Measurements from ENCODE around the gene ZNF611. TPM values are rescaled to one million over a fixed set of nuclear protein-coding genes. Genes with fewer than 3 reads are reported as not detected.

Gene ZNF611
- total and polyA plus RNA-seq, 9 of the 15 experiments (the other 6 are each of a cell fraction or from before 2014, with no cell fraction given) = 3.7 to 29.6 (median 12.8) TPM

DNA sequence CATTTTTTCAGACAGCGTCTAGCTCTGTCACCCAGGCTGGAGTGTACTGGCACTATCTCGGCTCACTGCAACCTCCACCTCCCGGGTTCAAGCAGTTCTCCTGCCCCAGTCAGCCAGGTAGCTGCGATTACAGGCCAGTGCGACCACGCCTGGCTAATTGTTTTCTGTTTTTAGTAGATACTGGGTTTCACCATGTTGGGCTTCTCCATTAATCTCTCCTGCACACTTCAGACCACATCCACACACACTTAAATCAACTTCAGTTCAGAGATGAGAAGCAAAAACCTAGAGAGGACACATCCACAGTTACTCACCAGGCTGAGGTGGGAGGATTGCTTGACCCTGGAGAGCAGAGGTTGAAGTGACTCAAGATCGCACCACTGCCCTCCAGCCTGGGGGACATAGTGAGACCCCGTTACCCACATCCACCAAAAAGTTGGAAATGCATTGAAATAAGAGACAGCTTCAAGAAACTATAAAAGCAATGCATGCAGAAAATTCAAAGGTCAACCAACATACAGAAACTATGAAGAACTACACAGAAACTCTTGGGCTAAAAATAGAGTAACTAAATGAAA is 42.3 kb downstream of the ZNF611 start (continued):
- TF ChIP-seq ESRRA (IDR thresholded peaks at IDR 0.05; ENCODE audit: borderline replicate concordance, low read depth) = no peak
- no peak for TF ChIP-seq NR4A1 (CRISPR knock-in tag; IDR thresholded peaks at IDR 0.05)
- TF ChIP-seq NR4A1 (tag; IDR thresholded peaks at IDR 0.05) = no peak
- TF ChIP-seq FOXK2 (conservative IDR thresholded peaks at IDR 0.05 in 1 of 2, IDR thresholded peaks at IDR 0.05 in 1 of 2; ENCODE audit: low read depth in 2 of 2) = no peak
- TF ChIP-seq ZNF212 (CRISPR knock-in tag; IDR thresholded peaks at IDR 0.05) = no peak
- no peak for TF ChIP-seq POLR3A (IDR thresholded peaks at IDR 0.05; ENCODE audit: borderline replicate concordance, extremely low read depth, insufficient read depth, insufficient read length)
- peak; percentile 73 for TF ChIP-seq MTA2 (IDR thresholded peaks at IDR 0.05; ENCODE audit: low read depth)
- TF ChIP-seq SMAD4 (CRISPR knock-in tag; conservative IDR thresholded peaks at IDR 0.05) = peak; percentile 70
- TF ChIP-seq, protein P1, sequence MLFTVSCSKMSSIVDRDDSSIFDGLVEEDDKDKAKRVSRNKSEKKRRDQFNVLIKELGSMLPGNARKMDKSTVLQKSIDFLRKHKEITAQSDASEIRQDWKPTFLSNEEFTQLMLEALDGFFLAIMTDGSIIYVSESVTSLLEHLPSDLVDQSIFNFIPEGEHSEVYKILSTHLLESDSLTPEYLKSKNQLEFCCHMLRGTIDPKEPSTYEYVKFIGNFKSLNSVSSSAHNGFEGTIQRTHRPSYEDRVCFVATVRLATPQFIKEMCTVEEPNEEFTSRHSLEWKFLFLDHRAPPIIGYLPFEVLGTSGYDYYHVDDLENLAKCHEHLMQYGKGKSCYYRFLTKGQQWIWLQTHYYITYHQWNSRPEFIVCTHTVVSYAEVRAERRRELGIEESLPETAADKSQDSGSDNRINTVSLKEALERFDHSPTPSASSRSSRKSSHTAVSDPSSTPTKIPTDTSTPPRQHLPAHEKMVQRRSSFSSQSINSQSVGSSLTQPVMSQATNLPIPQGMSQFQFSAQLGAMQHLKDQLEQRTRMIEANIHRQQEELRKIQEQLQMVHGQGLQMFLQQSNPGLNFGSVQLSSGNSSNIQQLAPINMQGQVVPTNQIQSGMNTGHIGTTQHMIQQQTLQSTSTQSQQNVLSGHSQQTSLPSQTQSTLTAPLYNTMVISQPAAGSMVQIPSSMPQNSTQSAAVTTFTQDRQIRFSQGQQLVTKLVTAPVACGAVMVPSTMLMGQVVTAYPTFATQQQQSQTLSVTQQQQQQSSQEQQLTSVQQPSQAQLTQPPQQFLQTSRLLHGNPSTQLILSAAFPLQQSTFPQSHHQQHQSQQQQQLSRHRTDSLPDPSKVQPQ (CRISPR knock-in tag; IDR thresholded peaks at IDR 0.05; ENCODE audit: borderline replicate concordance) = no peak
- TF ChIP-seq, protein P2, sequence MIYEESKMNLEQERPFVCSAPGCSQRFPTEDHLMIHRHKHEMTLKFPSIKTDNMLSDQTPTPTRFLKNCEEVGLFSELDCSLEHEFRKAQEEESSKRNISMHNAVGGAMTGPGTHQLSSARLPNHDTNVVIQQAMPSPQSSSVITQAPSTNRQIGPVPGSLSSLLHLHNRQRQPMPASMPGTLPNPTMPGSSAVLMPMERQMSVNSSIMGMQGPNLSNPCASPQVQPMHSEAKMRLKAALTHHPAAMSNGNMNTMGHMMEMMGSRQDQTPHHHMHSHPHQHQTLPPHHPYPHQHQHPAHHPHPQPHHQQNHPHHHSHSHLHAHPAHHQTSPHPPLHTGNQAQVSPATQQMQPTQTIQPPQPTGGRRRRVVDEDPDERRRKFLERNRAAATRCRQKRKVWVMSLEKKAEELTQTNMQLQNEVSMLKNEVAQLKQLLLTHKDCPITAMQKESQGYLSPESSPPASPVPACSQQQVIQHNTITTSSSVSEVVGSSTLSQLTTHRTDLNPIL (CRISPR knock-in tag; IDR thresholded peaks at IDR 0.05) = no peak
- TF ChIP-seq, protein P3, sequence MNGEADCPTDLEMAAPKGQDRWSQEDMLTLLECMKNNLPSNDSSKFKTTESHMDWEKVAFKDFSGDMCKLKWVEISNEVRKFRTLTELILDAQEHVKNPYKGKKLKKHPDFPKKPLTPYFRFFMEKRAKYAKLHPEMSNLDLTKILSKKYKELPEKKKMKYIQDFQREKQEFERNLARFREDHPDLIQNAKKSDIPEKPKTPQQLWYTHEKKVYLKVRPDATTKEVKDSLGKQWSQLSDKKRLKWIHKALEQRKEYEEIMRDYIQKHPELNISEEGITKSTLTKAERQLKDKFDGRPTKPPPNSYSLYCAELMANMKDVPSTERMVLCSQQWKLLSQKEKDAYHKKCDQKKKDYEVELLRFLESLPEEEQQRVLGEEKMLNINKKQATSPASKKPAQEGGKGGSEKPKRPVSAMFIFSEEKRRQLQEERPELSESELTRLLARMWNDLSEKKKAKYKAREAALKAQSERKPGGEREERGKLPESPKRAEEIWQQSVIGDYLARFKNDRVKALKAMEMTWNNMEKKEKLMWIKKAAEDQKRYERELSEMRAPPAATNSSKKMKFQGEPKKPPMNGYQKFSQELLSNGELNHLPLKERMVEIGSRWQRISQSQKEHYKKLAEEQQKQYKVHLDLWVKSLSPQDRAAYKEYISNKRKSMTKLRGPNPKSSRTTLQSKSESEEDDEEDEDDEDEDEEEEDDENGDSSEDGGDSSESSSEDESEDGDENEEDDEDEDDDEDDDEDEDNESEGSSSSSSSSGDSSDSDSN (IDR thresholded peaks at IDR 0.05; ENCODE audit: borderline replicate concordance in 1 of 2, low read depth in 2 of 2, low read length in 2 of 2) = no peak
- TF ChIP-seq MCM3 (IDR thresholded peaks at IDR 0.05) = no peak
- TF ChIP-seq NCOA2 (IDR thresholded peaks at IDR 0.05; ENCODE audit: partially characterized antibody in 2 of 2) = peak in 1 of 2 experiments; percentile 18
- TF ChIP-seq CEBPB (tag; IDR thresholded peaks at IDR 0.05) = no peak
- TF ChIP-seq, protein P4, sequence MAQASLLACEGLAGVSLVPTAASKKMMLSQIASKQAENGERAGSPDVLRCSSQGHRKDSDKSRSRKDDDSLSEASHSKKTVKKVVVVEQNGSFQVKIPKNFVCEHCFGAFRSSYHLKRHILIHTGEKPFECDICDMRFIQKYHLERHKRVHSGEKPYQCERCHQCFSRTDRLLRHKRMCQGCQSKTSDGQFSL (CRISPR knock-in tag; IDR thresholded peaks at IDR 0.05) = no peak
- TF ChIP-seq, protein P4 (tag; IDR thresholded peaks at IDR 0.05) = no peak
- TF ChIP-seq, protein P5, sequence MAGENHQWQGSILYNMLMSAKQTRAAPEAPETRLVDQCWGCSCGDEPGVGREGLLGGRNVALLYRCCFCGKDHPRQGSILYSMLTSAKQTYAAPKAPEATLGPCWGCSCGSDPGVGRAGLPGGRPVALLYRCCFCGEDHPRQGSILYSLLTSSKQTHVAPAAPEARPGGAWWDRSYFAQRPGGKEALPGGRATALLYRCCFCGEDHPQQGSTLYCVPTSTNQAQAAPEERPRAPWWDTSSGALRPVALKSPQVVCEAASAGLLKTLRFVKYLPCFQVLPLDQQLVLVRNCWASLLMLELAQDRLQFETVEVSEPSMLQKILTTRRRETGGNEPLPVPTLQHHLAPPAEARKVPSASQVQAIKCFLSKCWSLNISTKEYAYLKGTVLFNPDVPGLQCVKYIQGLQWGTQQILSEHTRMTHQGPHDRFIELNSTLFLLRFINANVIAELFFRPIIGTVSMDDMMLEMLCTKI (IDR thresholded peaks at IDR 0.05; ENCODE audit: partially characterized antibody) = no peak

Data from K562 (cell line).